Bronchial epithelial cell (primary cell): Measurements from ENCODE around the gene ATRNL1. TPM values are rescaled to one million over a fixed set of nuclear protein-coding genes. Genes with fewer than 3 reads are reported as not detected.

Experiments used
- DNase-seq: peaks from one replicate; pipeline ENCODE4 v3.0.0-alpha.2; 2010; ENCODE audit warnings: low read depth
- FAIRE-seq: peaks from 2 replicates; lab custom pipeline; 2011; peaks lifted over from hg19 to GRCh38; lab: Jason Lieb, UNC
- H3K27me3 ChIP-seq: 2 replicates; pipeline ENCODE4 v1.5.1; 2011; ENCODE audit warnings: low read length; ENCODE audit not compliant: control insufficient read depth, insufficient read depth
- H3K36me3 ChIP-seq: 2 replicates; pipeline ENCODE4 v1.5.1; 2011; ENCODE audit warnings: low read length; ENCODE audit not compliant: control insufficient read depth, insufficient read depth
- H3K4me3 ChIP-seq: 2 replicates; pipeline ENCODE4 v1.5.1; 2011; ENCODE audit warnings: mild to moderate bottlenecking, low read depth, low read length, control low read depth
- total RNA-seq: library from RNA; depleted of rRNA; stranded (reverse); fragments of >200 nt; gene quantifications from 2 replicates; pipeline ENCODE4 v1.2.1, GENCODE V29; 2014
- TF ChIP-seq, protein P1 (sequence below): IDR thresholded peaks from 2 replicates; pipeline ENCODE4 v1.5.1; 2011; ENCODE audit warnings: mild to moderate bottlenecking, moderate library complexity, low read length, control low read depth, inconsistent platforms; ENCODE audit not compliant: insufficient read depth, severe bottlenecking

Gene ATRNL1
- total RNA-seq, 1 donor from 2014 or later, result 0.53 TPM

DNA sequence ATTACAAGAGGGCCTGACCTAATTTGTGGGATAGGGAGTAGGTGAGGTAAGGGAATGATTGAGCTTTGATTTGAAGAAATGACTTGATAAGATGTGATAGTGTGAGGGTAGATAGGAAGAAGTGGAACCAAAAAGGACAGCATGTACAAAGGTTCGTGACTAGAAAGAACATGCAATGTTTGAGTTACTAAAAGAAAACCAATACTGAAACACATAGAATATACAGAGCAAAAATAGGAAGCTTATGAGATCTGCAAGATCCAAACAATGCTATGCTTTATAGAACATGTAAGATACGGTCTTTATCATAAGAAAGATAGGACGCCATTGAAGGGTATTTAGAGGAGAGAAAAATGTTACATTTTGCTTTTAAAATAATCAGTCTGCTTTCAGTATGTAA lies 343.8 kb downstream of the ATRNL1 start:
- H3K27me3 ChIP-seq, result no peaks in the 10 kb centered on the region
- FAIRE-seq (no peak), DNase-seq (no peak)
- TF ChIP-seq, protein P1, sequence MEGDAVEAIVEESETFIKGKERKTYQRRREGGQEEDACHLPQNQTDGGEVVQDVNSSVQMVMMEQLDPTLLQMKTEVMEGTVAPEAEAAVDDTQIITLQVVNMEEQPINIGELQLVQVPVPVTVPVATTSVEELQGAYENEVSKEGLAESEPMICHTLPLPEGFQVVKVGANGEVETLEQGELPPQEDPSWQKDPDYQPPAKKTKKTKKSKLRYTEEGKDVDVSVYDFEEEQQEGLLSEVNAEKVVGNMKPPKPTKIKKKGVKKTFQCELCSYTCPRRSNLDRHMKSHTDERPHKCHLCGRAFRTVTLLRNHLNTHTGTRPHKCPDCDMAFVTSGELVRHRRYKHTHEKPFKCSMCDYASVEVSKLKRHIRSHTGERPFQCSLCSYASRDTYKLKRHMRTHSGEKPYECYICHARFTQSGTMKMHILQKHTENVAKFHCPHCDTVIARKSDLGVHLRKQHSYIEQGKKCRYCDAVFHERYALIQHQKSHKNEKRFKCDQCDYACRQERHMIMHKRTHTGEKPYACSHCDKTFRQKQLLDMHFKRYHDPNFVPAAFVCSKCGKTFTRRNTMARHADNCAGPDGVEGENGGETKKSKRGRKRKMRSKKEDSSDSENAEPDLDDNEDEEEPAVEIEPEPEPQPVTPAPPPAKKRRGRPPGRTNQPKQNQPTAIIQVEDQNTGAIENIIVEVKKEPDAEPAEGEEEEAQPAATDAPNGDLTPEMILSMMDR, result no peak
- H3K36me3 ChIP-seq, result no peaks in the 10 kb centered on the region
- no peak overlapping the region for H3K4me3 ChIP-seq

DNA sequence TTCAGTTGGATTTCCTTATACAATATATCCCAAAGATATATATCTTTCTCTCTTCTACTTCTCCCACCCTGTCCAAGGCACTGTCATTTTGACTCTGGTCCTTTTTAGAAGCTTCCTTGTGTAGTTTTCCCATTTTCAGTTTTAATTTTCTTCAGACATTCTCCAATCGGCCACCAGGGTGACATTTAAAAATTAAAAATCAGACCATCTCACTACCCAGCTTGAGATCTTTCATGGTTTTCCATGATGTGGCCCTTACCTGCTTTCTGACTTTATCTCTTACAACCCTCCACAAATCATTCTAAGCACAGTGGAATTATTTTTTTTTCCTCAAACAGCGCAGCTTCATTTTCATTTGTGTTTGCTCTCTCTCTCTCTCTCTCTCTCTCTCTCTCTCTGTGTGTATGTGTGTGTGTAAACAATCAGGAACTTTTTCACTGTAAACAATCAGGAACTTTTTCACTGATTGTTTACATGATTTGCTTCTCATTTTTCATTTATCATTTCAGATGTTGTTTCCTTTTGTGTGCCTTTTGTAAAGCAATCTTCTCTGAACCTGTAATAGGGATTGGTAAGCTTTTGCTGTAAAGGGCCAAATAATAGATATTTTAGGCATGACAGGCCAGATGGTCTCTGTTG lies 348.9 kb downstream of the ATRNL1 start:
- no peaks in the 10 kb centered on the region for H3K36me3 ChIP-seq
- no peak overlapping the region for H3K4me3 ChIP-seq
- FAIRE-seq (no peak), DNase-seq (no peak)
- H3K27me3 ChIP-seq, result no peaks in the 10 kb centered on the region
- TF ChIP-seq, protein P1, result no peak

DNA sequence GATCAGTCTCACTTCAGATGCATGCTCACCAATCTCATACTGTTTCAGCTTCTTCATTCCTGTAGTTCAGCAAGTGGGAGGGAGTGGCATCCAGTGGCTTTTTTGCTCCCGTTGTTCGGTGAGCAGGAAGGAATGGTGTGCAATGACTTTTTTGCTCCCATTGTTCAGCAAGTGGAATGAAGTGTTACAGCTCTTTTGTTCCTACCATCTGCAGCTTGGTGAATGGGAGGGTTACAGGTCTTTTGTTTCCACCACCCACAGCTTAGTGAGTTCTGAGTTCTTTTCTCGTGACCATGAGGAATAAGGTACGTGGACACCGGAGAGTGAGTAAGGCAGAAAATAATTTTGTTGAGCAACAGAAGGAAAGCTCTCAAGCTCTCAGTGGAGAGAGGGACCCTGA lies 363.6 kb downstream of the ATRNL1 start:
- Histone ChIP-seq H3K36me3 (no peaks in the 10 kb centered on the region), H3K27me3 (no peaks in the 10 kb centered on the region), H3K4me3 (no peak overlapping the region)
- FAIRE-seq (no peak), DNase-seq (no peak)
- TF ChIP-seq, protein P1, result no peak

DNA sequence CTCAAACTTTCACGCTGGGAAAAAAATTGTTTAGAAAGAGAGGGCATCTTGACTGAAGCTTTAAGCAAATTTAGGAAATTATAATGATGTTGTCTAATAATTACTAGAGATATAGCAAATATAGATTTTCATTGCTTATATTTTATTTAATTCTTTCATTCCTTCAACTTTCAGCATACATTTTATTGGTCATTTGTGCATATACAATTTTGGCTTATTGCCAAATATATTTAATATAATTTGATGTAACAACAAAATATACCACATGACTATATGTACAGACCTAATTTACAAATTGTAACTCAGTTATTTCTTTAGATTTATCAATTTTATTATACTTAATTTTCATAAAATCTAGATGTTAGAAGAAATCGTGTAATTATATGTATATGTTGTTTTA lies 390.1 kb downstream of the ATRNL1 start:
- Histone ChIP-seq H3K36me3 (no peaks in the 10 kb centered on the region), H3K4me3 (no peak overlapping the region), H3K27me3 (no peaks in the 10 kb centered on the region)
- FAIRE-seq (no peak), DNase-seq (no peak)
- TF ChIP-seq, protein P1, result no peak

DNA sequence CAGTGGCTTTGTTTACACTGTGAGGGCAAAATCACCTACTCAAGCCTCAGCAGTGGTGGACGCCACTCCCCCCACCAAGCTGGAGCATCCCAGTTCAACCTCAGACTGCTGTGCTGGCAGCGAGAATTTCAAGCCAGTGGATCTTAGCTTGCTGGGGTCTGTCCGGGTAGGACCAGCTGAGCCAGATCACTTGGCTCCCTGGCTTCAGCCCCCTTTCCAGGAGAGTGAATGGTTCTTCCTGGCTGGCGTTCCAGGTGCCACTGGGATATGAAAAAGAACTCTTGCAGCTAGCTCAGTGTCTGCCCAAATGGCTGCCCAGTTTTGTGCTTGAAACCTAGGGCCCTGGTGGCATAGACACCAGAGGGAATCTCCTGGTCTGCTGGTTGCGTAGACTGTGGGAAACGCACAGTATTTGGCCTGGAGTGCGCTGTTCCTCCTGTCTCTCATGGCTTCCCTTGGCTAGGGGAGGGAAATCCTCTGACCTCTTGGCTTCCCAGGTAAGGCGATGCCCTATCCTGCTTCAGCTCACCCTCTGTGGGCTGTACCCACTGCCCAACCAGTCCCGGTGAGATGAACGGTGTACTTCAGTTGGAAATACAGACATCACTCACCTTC lies 398.5 kb downstream of the ATRNL1 start:
- DNase-seq, result no peak
- no peaks in the 10 kb centered on the region for H3K36me3 ChIP-seq
- FAIRE-seq, result no peak
- H3K4me3 ChIP-seq, result no peak overlapping the region
- TF ChIP-seq, protein P1, result no peak
- H3K27me3 ChIP-seq, result no peaks in the 10 kb centered on the region
